ENCODE measurements around the gene S100Z. TPM values are rescaled to one million over a fixed set of nuclear protein-coding genes. Genes with fewer than 3 reads are reported as not detected.

S100Z gene
- total RNA-seq, 1 donor from 2014 or later, result not detected

- H3K4me1 ChIP-seq, result no peaks in the 10 kb centered on the region
- TF ChIP-seq EZH2 (IDR thresholded peaks at IDR 0.05) (no peak), CTCF (IDR thresholded peaks at IDR 0.05) (no peak), EZH2phosphoT487 (IDR thresholded peaks at IDR 0.05) (no peak)
- Mint-ChIP-seq H3K4me3 (no peak overlapping the region), H3K27ac (no peak overlapping the region), H3K9me3 (no peaks in the 10 kb centered on the region), H3K4me1 (peaks cover 2% of the 10 kb centered on the region), H3K36me3 (no peaks in the 10 kb centered on the region), H3K27me3 (ENCODE audit: insufficient read depth, low read depth) (peaks cover 9% of the 10 kb centered on the region)
- H2AFZ ChIP-seq (replicated peaks), result no peak overlapping the region
- H3K36me3 ChIP-seq, result no peaks in the 10 kb centered on the region
- H3K4me3 ChIP-seq, result no peak overlapping the region
- H3K9ac ChIP-seq, result no peak overlapping the region
- H3K79me2 ChIP-seq (ENCODE audit: low read depth), result no peaks in the 10 kb centered on the region
- no peaks in the 10 kb centered on the region for H4K20me1 ChIP-seq (ENCODE audit: low read depth)
- H3F3A ChIP-seq (ENCODE audit: low read depth), result no peaks in the 10 kb centered on the region
- H3K9me3 ChIP-seq (ENCODE audit: low read depth), result no peaks in the 10 kb centered on the region
- no peak for DNase-seq (ENCODE audit: low spot score)
- H3K27ac ChIP-seq, result no peak overlapping the region
- H3K4me2 ChIP-seq, result no peak overlapping the region
- no peaks in the 10 kb centered on the region for H3K27me3 ChIP-seq
Observed at GRCh38 chr5:76941000-76941399, 91.2 kb downstream of the S100Z start.

GRCh38 chr5:76941442-76941841 is 91.6 kb downstream of the S100Z start:
- no peaks in the 10 kb centered on the region for H3K79me2 ChIP-seq (ENCODE audit: low read depth)
- peaks cover 9% of the 10 kb centered on the region for H3K27me3 Mint-ChIP-seq (ENCODE audit: insufficient read depth, low read depth)
- no peak for DNase-seq (ENCODE audit: low spot score)
- no peak overlapping the region for H3K9ac ChIP-seq
- H3K27ac ChIP-seq, result no peak overlapping the region
- no peaks in the 10 kb centered on the region for H3K9me3 ChIP-seq (ENCODE audit: low read depth)
- H3K36me3 ChIP-seq, result no peaks in the 10 kb centered on the region
- no peaks in the 10 kb centered on the region for H3K36me3 Mint-ChIP-seq
- H4K20me1 ChIP-seq (ENCODE audit: low read depth), result no peaks in the 10 kb centered on the region
- peaks cover 2% of the 10 kb centered on the region for H3K4me1 Mint-ChIP-seq
- no peaks in the 10 kb centered on the region for H3K4me1 ChIP-seq
- H3K4me3 Mint-ChIP-seq, result no peak overlapping the region
- H3K4me2 ChIP-seq, result no peak overlapping the region
- H2AFZ ChIP-seq (replicated peaks), result no peak overlapping the region
- no peak overlapping the region for H3K27ac Mint-ChIP-seq
- no peaks in the 10 kb centered on the region for H3K9me3 Mint-ChIP-seq
- TF ChIP-seq EZH2 (IDR thresholded peaks at IDR 0.05) (no peak), EZH2phosphoT487 (IDR thresholded peaks at IDR 0.05) (no peak), CTCF (IDR thresholded peaks at IDR 0.05) (no peak)
- no peaks in the 10 kb centered on the region for H3F3A ChIP-seq (ENCODE audit: low read depth)
- H3K4me3 ChIP-seq, result no peak overlapping the region
- no peaks in the 10 kb centered on the region for H3K27me3 ChIP-seq

DNA sequence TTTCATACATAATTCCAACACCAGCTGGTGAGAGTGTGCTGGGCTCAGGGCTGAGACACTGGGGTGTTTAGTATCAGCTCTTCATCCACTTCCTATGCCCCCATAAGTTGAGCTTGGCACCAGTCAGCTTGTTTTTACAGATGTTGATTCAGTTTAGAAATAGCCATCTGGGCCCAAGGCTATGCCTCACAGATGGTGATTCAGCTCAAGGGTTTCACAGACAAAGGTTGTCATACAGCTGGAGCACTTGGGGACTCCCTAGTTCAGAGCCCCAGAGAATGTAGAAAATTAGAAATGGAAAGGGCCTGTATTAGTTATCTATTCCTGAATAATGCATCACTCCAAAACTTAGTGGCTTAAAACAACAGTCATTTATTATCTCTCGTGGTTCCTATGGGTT is 92.8 kb downstream of the S100Z start:
- H3K27me3 Mint-ChIP-seq (ENCODE audit: insufficient read depth, low read depth), result peaks cover 9% of the 10 kb centered on the region

More for the DNA sequence above, 92.8 kb downstream of the S100Z start:
- Histone ChIP-seq H3K36me3 (no peaks in the 10 kb centered on the region), H4K20me1 (ENCODE audit: low read depth) (no peaks in the 10 kb centered on the region), H3K79me2 (ENCODE audit: low read depth) (no peaks in the 10 kb centered on the region), H3K27me3 (no peaks in the 10 kb centered on the region), H3K4me1 (no peaks in the 10 kb centered on the region), H3K4me3 (no peak overlapping the region), H3K4me2 (no peak overlapping the region), H3K9me3 (ENCODE audit: low read depth) (no peaks in the 10 kb centered on the region), H3K9ac (no peak overlapping the region), H2AFZ (replicated peaks) (no peak overlapping the region), H3K27ac (no peak overlapping the region), H3F3A (ENCODE audit: low read depth) (no peaks in the 10 kb centered on the region)
- Mint-ChIP-seq H3K27ac (no peak overlapping the region), H3K9me3 (no peaks in the 10 kb centered on the region), H3K36me3 (no peaks in the 10 kb centered on the region), H3K4me1 (peaks cover 2% of the 10 kb centered on the region), H3K4me3 (no peak overlapping the region)
- no peak for DNase-seq (ENCODE audit: low spot score)
- no peak for TF ChIP-seq EZH2 (IDR thresholded peaks at IDR 0.05)
- no peak for TF ChIP-seq EZH2phosphoT487 (IDR thresholded peaks at IDR 0.05)
- TF ChIP-seq CTCF (IDR thresholded peaks at IDR 0.05), result no peak
